Activated CD8-positive, alpha-beta T cell treated with anti-CD3 and anti-CD28 coated beads, Interleukin-2, amount 10 ng/mL, durations not matched to agents 7 days and 5 days (primary cell): ENCODE data around the gene ABHD3. TPM values are rescaled to one million over a fixed set of nuclear protein-coding genes. Genes with fewer than 3 reads are reported as not detected.
A peak's percentile ranks its signal among the peaks of the same experiment; 100 is the strongest.
"Not testable (repeated sequence)": the region's sequence is repeated elsewhere in the genome, so short reads cannot be mapped to it uniquely, and the experiment has no call there.

ENCODE experiments used
- ATAC-seq: fragments of 150-1000 bp; cut with Tn5 transposase; one replicate; pipeline ENCODE4 v1.10.0; 2021; ENCODE audit warnings: moderate library complexity
- CTCF ChIA-PET: fragments of 350-600 bp; sonication (Branson Sonifier 250); formaldehyde crosslinking; loops from one replicate; lab custom pipeline; 2021; ENCODE audit warnings: antibody characterized with exemption; lab: Charles Lee
- POLR2A ChIA-PET: fragments of 350-600 bp; sonication (Branson Sonifier 250); formaldehyde crosslinking; loops from one replicate; lab custom pipeline; 2021; ENCODE audit warnings: antibody characterized with exemption; lab: Charles Lee
- DNase-seq: peaks from one replicate; pipeline ENCODE4 v3.0.0-alpha.2; 2020
- H3K27ac Mint-ChIP-seq: one replicate; pipeline ENCODE4 v1.8.0; 2021; ENCODE audit warnings: mild to moderate bottlenecking, mixed read lengths
- H3K27me3 Mint-ChIP-seq: one replicate; pipeline ENCODE4 v1.8.0; 2021; ENCODE audit warnings: low read depth, mixed read lengths
- H3K36me3 Mint-ChIP-seq: one replicate; pipeline ENCODE4 v1.8.0; 2021; ENCODE audit warnings: low read depth, mixed read lengths
- H3K4me1 Mint-ChIP-seq: one replicate; pipeline ENCODE4 v1.8.0; 2021; ENCODE audit warnings: low read depth, mixed read lengths
- H3K4me3 Mint-ChIP-seq: one replicate; pipeline ENCODE4 v1.8.0; 2021; ENCODE audit warnings: mild to moderate bottlenecking, mixed read lengths
- H3K9me3 Mint-ChIP-seq: one replicate; pipeline ENCODE4 v1.8.0; 2022; ENCODE audit warnings: mixed read lengths; ENCODE audit not compliant: insufficient read depth
- total RNA-seq, 2 experiments: library from RNA; stranded (reverse); gene quantifications; one replicate each; pipeline ENCODE4 v1.2.3, GENCODE V29; 2021

ABHD3 gene
- total RNA-seq, 2 experiments from 2014 or later: 54.0 to 57.5 TPM

DNA sequence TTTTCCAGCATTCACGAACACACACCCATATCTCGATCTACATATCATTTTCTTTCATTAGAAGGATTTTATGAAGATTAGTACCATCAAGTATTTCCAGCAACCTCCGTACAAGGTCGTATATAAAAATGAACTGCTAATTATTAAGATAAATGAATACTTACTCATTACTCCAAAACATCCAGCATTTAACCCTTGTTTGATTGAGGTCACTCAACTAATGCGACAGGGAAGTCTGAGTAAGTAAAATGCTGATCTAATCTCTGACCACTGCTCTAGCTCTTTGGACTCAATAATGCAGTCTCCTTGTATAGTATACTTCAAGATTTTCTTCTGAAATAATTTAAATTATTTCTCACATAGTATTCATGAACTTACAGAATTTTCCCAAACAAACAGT, 2.0 kb downstream of the ABHD3 start:
- Mint-ChIP-seq H3K4me1 (peaks cover 43% of the 10 kb centered on the region), H3K4me3 (peak overlapping the region; percentile 97), H3K27me3 (no peaks in the 10 kb centered on the region), H3K27ac (peak overlapping the region; percentile 97), H3K36me3 (peaks cover 50% of the 10 kb centered on the region), H3K9me3 (no peaks in the 10 kb centered on the region)
- ATAC-seq (no peak), DNase-seq (no peak)
- POLR2A ChIA-PET: interaction anchor here (1.5 kb wide), 1 partner anchor 12 kb away, joined by 3 read pairs; no protein-coding TSS in a partner anchor
- CTCF ChIA-PET: interaction anchor here (2.9 kb wide), 1 partner anchor 102 kb away, joined by 15 read pairs; the partner anchor contains the start of gene ESCO1

DNA sequence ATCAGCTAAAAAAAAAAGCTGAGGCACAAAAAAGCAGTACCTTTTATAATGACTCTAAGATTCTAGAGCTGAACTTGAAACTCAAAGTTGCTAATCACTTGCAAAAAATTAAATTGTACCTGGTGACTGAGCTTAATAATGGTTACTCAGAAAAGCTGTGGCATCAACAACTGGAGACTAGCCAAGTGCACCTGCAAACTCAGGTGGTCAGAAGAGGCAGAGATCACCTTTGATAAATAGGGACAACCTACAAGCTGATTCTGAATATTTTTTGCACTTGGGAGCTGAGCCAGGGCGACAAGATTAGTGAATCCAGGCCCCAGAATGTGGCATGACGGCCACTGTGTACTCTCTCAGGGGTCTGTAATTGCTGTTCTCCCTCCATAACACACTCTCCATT, 3.0 kb downstream of the ABHD3 start:
- ChIA-PET POLR2A (interaction anchor here (0.9 to 1.2 kb wide), 2 partner anchors 39 to 101 kb away, joined by 3 to 4 read pairs; partner anchors contain the start of genes ESCO1 and MIB1), CTCF (interaction anchor here (1.5 kb wide), 1 partner anchor 19 kb away, joined by 5 read pairs; no protein-coding TSS in a partner anchor)
- Mint-ChIP-seq H3K27ac (no peak overlapping the region), H3K27me3 (no peaks in the 10 kb centered on the region), H3K9me3 (no peaks in the 10 kb centered on the region), H3K4me3 (no peak overlapping the region), H3K4me1 (peaks cover 40% of the 10 kb centered on the region), H3K36me3 (peaks cover 50% of the 10 kb centered on the region)
- DNase-seq: no peak
- no peak for ATAC-seq

DNA sequence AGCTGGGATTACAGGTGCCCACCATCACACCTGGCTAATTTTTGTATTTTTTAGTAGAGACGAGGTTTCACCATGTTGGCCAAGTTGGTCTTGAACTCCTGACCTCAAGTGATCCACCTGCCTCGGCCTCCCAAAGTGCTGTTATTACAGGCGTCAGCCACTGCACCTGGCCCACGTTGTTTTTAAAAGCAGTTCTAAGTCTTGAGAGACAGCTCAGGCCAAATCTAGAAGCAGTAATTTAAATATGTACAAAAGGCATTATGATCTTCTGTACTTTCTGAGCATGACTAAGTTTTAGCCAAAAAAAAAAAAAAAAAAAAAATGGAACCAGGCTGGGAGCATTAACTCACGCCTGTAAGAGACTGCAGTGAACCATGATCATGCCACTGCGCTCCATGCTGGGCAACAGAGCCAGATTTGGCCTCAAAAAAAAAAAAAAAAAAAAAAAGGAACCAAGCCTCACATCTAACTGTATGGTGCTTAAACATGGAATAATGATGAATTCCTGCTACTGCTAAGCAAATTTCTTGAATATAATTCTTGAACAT, 4.0 kb downstream of the ABHD3 start:
- Mint-ChIP-seq H3K27ac (no peak overlapping the region), H3K4me3 (no peak overlapping the region), H3K9me3 (no peaks in the 10 kb centered on the region), H3K36me3 (peaks cover 54% of the 10 kb centered on the region), H3K4me1 (peaks cover 35% of the 10 kb centered on the region), H3K27me3 (no peaks in the 10 kb centered on the region)
- ChIA-PET CTCF (interaction anchor here (1.2 to 1.5 kb wide), 2 partner anchors 18 to 99 kb away, joined by 5 read pairs; partner anchors contain the start of gene ESCO1), POLR2A (interaction anchor here (1.2 kb wide), 1 partner anchor 40 kb away, joined by 3 read pairs; the partner anchor contains the start of gene MIB1)
- ATAC-seq (no peak), DNase-seq (no peak)

DNA sequence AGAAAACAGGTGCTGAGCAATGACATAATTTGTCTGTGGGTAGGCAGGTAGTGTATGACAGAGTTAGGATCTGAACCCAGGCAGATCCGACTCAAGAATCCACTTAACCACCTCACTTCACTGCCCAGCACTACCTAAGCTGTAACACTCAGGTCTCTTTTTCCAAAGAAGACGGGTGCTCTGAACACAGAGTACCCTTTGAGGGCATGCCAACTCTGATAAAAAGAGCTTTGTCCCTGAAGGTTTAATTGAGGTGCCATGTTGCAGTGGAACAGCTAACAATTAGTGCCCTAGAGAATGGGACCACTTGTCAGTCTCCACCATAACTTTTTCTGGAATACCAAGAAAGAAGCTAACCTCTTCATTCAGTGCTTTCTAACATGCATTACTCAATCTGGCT, 11.3 kb downstream of the ABHD3 start:
- DNase-seq (no peak), ATAC-seq (no peak)
- H3K36me3 Mint-ChIP-seq: peaks cover 70% of the 10 kb centered on the region
- ChIA-PET CTCF (interaction anchor here (1.2 kb wide), 2 partner anchors 8 to 10 kb away, joined by 3 read pairs; no protein-coding TSS in a partner anchor), POLR2A (interaction anchor here (0.8 kb wide), 1 partner anchor 19 kb away, joined by 4 read pairs; no protein-coding TSS in a partner anchor)
- H3K4me3 Mint-ChIP-seq: no peak overlapping the region
- H3K9me3 Mint-ChIP-seq: no peaks in the 10 kb centered on the region
- no peak overlapping the region for H3K27ac Mint-ChIP-seq
- H3K4me1 Mint-ChIP-seq: peaks cover 6% of the 10 kb centered on the region
- no peaks in the 10 kb centered on the region for H3K27me3 Mint-ChIP-seq

DNA sequence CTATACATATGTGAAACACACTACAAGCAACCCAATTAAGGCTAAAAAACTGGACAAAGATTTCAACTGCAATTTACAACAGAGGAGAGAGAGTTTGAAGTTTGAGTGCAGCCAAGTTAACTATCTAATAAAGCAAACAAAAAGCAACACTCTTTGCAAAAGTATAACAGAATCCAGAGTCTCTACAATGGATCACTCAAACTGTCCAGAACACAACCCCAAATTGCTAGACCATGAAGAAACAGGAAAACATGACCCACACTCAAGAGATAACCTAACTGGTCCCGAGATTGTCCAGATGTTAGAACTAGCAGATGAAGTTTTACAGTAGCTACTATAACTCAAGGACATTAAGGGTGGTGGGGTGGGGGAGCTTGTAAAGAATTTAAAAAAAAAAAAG, 14.8 kb downstream of the ABHD3 start:
- Mint-ChIP-seq H3K4me3 (no peak overlapping the region), H3K27ac (no peak overlapping the region), H3K4me1 (peaks cover 6% of the 10 kb centered on the region), H3K9me3 (no peaks in the 10 kb centered on the region), H3K27me3 (no peaks in the 10 kb centered on the region), H3K36me3 (peaks cover 65% of the 10 kb centered on the region)
- CTCF ChIA-PET: no interaction called here
- ATAC-seq: no peak
- POLR2A ChIA-PET: no interaction called here
- DNase-seq: no peak

DNA sequence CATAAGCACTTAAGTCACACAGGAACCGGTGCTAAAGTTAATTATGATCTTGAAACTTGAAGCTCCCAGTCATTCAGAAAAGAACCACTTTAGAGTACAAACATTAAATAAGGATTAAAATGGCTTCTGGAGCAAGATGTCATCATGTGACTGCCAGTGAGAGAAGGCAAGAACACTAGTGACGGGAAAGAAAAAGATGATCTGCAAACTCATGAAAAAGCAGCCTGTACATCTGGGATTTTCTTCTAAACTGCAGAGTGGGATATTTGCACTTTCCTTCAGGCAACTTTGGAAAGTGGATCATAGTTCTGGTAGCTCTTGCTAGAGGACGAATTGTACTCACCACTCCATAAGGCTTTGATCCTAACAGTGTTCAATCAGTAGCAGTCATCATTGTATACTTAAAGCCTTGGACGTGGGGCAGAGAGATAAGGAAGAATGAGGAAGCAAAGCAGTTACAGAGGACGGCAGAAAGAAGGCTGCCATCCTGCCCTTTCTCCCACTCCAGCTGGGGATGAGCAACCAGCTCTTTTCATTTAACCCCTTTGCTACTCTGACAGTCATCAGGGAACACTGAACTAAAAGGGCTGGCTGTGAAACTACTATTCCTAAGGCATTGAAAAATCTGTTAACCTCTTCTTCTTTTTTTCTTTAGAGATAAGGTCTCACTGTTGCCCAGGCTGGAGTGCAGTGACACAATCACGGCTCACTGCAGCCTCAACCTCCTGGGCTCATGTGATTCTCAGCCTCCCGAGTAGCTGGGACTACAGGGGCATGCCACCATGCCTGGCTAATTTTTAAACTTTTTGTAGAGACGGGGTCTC, 18.1 kb downstream of the ABHD3 start:
- H3K27ac Mint-ChIP-seq: no peak overlapping the region
- POLR2A ChIA-PET: interaction anchor here (1.1 kb wide), 1 partner anchor 13 kb away, joined by 3 read pairs; no protein-coding TSS in a partner anchor

DNA sequence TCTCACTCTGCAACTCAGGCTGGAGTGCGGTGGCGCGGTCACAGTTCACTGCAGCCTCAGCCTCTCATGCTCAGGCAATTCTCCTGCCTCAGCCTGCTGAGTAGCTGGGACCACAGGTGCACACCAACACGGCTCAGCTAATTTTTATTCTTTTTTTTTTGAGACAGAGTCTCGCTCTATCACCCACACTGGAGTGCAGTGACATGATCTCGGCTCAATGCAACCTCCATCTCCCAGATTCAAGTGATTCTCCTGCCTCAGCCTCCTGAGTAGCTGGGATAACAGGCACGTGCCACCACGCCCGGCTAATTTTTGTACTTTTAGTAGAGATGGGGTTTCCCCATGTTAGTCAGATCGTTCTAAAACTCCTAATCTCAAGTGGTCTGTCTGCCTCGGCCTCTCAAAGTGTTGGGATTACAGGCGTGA, 19.0 kb downstream of the ABHD3 start:
- not testable (repeated sequence) for H3K4me1 Mint-ChIP-seq, DNase-seq, H3K9me3 Mint-ChIP-seq, H3K27ac Mint-ChIP-seq, H3K4me3 Mint-ChIP-seq, ATAC-seq, H3K27me3 Mint-ChIP-seq
- H3K36me3 Mint-ChIP-seq: peaks cover 41% of the 10 kb centered on the region
- ChIA-PET POLR2A (interaction anchor here (0.7 kb wide), 1 partner anchor 85 kb away, joined by 3 read pairs; the partner anchor contains the start of gene ESCO1), CTCF (interaction anchor here (1.3 to 2.4 kb wide), 3 partner anchors 8 to 85 kb away, joined by 3 to 5 read pairs (median 3); partner anchors contain the start of gene ESCO1)

More for the DNA sequence above, 18.1 kb downstream of the ABHD3 start:
- H3K4me3 Mint-ChIP-seq: no peak overlapping the region
- ATAC-seq: no peak
- CTCF ChIA-PET: interaction anchor here (2.4 kb wide), 1 partner anchor 86 kb away, joined by 5 read pairs; the partner anchor contains the start of gene ESCO1
- H3K4me1 Mint-ChIP-seq: peaks cover 9% of the 10 kb centered on the region
- H3K9me3 Mint-ChIP-seq: no peaks in the 10 kb centered on the region
- no peaks in the 10 kb centered on the region for H3K27me3 Mint-ChIP-seq
- no peak for DNase-seq
- peaks cover 50% of the 10 kb centered on the region for H3K36me3 Mint-ChIP-seq

DNA sequence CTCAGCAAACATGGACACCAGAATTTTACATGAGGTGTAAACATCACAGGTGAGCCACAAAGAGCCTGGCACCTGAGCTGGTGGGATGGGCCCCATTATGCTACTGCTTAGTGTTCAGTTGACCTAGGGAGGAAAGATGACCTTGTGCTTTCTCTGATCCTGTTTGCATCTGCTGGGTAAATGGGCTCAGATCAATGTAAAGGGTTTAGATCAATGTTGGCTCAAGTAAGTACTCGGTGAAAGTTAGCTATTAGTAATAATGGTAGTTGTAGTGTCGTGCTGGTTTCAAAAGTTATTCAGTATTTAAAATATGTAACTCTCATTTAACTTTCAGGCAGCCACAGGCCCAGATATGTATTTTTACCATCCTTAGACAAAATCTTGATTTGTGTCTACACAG, 19.8 kb downstream of the ABHD3 start:
- DNase-seq (no peak), ATAC-seq (no peak)
- H3K4me1 Mint-ChIP-seq: peaks cover 9% of the 10 kb centered on the region
- H3K27ac Mint-ChIP-seq: peak overlapping the region; percentile 10
- H3K4me3 Mint-ChIP-seq: no peak overlapping the region
- ChIA-PET POLR2A (interaction anchor here (0.7 to 2.7 kb wide), 3 partner anchors 19 to 84 kb away, joined by 3 to 11 read pairs (median 3); partner anchors contain the start of genes ESCO1 and SNRPD1), CTCF (interaction anchor here (0.7 to 2.4 kb wide), 4 partner anchors 9 to 84 kb away, joined by 3 to 5 read pairs (median 3); partner anchors contain the start of gene ESCO1)
- H3K9me3 Mint-ChIP-seq: no peaks in the 10 kb centered on the region
- peaks cover 35% of the 10 kb centered on the region for H3K36me3 Mint-ChIP-seq
- no peaks in the 10 kb centered on the region for H3K27me3 Mint-ChIP-seq

DNA sequence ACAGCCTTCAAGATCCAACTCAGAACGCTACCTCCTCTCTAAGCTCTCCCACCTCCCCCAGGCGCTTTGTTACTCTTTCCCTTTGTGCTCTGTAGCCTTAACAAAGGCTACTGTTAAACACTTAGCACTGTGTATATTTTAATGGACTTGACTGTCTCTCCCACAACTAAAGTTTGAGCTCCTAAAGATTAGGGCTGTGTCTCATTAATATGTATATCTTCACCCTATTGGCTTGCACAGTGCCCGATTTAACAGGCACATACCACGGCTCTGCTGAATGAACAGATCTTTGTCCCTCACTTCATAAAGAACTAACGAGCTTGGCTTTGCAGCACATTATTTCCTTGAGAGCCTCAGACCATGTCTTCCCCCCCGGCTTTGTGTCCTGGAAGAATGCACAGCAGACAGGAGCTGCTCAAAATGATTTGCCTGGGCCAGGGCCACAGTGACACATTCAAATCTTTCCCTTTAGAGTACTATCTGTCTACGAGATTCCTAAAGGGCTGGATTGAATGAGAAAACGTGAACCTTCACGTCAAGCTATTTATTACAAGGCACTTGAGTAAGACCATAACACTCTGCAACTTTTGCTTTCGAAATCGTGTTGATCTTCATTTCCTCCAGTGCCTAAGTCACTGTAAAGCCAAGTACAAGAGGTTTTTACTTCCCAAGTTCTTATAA, 22.1 kb downstream of the ABHD3 start:
- CTCF ChIA-PET: interaction anchor here (0.9 to 2.1 kb wide), 7 partner anchors 9 to 82 kb away, joined by 3 to 13 read pairs (median 7); partner anchors contain the start of genes ABHD3, ESCO1 and SNRPD1
- peak; percentile 93 for ATAC-seq
- H3K4me1 Mint-ChIP-seq: peaks cover 3% of the 10 kb centered on the region

DNA sequence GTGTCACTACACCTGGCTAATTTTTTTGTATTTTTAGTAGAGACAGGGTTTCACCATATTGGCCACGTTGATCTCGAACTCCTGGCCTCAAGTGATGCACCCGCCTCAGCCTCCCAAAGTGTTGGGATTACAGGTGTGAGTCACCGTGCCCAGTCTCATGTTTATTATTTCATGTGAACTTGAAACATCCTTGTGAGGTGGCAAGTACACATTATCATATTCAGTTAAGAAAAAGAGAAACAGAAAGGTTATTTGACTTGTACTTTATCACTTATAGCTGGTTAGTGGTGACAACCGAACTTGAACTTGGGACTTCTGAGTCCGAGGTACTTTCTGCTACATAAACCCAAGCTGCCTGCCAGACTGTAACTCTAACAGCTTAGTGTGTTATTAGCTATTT, 24.4 kb downstream of the ABHD3 start:
- peaks cover 6% of the 10 kb centered on the region for H3K4me1 Mint-ChIP-seq
- POLR2A ChIA-PET: interaction anchor here (1.1 kb wide), 1 partner anchor 11 kb away, joined by 3 read pairs; no protein-coding TSS in a partner anchor
- DNase-seq (no peak), ATAC-seq (no peak)
- peaks cover 20% of the 10 kb centered on the region for H3K36me3 Mint-ChIP-seq
- H3K27ac Mint-ChIP-seq: no peak overlapping the region
- H3K27me3 Mint-ChIP-seq: no peaks in the 10 kb centered on the region
- H3K9me3 Mint-ChIP-seq: no peaks in the 10 kb centered on the region
- no peak overlapping the region for H3K4me3 Mint-ChIP-seq
- CTCF ChIA-PET: interaction anchor here (2.1 to 2.7 kb wide), 2 partner anchors 67 to 79 kb away, joined by 6 to 9 read pairs; partner anchors contain the start of gene ESCO1

More for the DNA sequence above, 22.1 kb downstream of the ABHD3 start:
- no peaks in the 10 kb centered on the region for H3K9me3 Mint-ChIP-seq
- POLR2A ChIA-PET: interaction anchor here (1.0 to 2.7 kb wide), 8 partner anchors 8 to 82 kb away, joined by 3 to 20 read pairs (median 4); partner anchors contain the start of genes ABHD3, ESCO1 and SNRPD1
- no peak overlapping the region for H3K27ac Mint-ChIP-seq
- peaks cover 21% of the 10 kb centered on the region for H3K36me3 Mint-ChIP-seq
- no peaks in the 10 kb centered on the region for H3K27me3 Mint-ChIP-seq
- no peak overlapping the region for H3K4me3 Mint-ChIP-seq
- peak; percentile 45 for DNase-seq
